HS-5 (cell line): ENCODE measurements around the gene PDSS2.
"Not testable (repeated sequence)": the region's sequence is repeated elsewhere in the genome, so short reads cannot be mapped to it uniquely, and the experiment has no call there.

Experiments
- DNase-seq: peaks from one replicate; pipeline ENCODE4 v3.0.0-alpha.2; 2012; ENCODE audit warnings: low read depth

The PDSS2 gene

GRCh38 chr6:107161521-107161920 is 297.8 kb downstream of the PDSS2 start:
- DNase-seq, result no peak

DNA sequence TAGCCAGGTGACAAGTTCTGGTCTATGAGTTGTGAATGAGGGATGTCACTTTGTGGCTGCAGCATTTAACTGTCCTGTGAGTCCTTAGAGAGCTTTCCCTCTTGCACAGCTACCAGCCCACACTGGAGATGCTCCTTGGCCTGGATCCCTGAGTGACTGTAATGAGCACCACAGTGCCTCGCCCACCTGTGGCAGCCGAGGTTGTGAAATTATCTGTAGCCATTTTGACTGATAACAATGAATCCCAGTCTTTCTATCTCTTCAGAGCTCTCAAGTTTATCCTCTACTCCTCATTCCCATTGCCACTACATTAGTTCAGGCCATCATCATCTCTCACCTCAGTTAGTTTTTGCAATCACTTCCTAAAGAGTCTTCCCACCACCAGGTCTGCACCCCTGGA is 302.7 kb downstream of the PDSS2 start:
- DNase-seq, result no peak

GRCh38 chr6:107154801-107155160 is 304.6 kb downstream of the PDSS2 start:
- no peak for DNase-seq

GRCh38 chr6:107154131-107154800 is 305.1 kb downstream of the PDSS2 start:
- no peak for DNase-seq

DNA sequence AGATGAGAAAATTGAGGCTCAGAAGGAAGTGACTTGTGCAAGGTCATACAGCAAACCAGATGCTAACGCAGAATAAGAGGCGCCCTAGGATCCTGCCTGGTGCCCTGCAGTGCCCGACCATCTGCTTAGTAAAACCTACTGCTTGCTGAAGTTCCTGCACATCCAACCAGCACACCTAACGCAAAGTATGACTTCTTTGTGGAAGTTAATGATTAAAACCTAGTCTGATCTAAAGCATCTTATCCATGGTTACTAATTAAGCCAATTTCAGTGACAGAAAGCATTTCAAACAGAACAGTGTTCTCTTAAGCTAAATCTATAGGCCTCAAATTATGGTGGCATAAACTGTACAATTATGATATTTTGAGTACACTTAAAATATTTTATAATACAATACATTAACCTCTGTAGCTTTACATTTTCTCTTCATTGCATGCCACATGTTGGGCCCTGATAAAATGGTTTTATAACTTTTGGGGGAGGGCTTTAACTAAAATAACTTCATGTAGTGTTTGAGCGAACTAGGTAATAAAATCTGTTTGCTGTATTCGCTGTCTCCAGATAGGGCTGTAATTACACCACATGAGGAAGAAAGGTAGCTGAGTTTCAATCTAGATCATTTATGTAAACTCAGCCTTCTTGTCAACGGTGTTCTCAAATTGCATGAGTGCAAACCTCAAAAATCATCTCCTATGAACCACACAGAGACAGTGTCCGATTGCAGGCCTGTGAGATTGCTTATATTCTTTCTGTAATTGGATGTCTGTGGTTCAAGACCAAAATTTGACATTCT is 306.5 kb downstream of the PDSS2 start:
- DNase-seq, result no peak

GRCh38 chr6:107144666-107145065 is 314.7 kb downstream of the PDSS2 start:
- no peak for DNase-seq

DNA sequence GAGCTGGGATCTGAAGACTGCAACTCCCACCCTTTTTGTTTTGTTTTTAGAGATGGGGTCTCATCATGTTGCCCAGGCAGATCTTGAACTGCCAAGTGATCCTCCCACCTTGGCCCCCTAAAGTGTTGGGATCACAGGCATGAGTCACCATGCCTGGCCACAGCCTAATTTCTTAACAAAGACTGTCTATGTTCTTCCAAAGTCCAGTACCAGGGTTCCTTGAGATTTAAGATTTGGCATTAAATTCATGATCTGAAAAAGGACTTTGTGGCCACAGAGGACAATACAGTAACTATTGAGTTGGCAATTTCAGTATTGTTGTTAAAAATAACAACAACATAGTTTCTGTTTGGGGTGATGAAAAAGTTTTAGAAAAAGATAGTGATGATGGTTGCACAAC is 315.4 kb downstream of the PDSS2 start:
- no peak for DNase-seq

DNA sequence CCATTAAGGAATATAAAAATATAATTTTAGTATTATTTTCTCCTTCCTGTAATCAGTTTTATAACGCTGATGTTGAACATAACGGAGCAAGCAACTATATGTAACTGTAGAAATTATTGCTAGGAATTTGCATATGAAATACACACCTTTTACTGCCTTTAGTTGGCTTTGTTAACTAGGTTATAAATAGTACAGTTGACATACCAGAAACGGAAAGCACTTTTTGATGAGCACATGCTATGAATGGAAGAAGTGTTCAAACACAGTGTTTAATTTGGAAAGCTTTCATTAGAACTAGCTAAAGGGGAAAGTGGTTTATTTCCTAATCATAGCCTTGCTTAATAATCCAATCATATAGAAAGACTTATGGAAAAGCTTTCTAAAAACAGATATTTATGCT is 318.8 kb downstream of the PDSS2 start:
- DNase-seq, result no peak

GRCh38 chr6:107136324-107136723 is 323.0 kb downstream of the PDSS2 start:
- not testable (repeated sequence) for DNase-seq

DNA sequence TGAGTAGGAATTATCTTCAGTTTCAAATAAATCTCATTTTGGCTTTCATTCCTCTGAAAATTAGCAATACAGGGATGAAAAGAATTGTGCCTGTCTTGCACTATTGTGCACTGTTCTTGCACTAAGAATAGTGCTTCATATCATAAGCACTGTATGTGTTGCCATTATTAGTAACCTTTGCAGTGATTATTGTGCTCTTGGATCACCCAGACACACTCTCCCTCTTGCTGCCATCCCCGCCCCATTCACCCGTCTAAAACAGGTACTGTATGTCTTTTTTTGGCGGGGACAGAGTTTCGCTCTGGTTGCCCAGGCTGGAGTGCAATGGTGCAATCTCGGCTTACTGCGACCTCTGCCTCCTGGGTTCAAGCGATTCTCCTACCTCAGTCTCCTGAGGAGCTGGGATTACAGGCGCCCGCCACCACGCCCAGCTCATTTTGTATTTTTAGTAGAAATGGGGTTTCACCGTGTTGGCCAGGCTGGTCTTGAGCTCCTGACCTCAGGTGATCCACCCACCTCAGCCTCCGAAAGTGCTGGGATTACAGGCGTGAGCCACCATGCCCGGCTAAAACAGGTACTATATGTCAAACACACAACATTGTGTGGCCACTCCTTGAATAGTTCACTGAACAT is 324.2 kb downstream of the PDSS2 start:
- not testable (repeated sequence) for DNase-seq

DNA sequence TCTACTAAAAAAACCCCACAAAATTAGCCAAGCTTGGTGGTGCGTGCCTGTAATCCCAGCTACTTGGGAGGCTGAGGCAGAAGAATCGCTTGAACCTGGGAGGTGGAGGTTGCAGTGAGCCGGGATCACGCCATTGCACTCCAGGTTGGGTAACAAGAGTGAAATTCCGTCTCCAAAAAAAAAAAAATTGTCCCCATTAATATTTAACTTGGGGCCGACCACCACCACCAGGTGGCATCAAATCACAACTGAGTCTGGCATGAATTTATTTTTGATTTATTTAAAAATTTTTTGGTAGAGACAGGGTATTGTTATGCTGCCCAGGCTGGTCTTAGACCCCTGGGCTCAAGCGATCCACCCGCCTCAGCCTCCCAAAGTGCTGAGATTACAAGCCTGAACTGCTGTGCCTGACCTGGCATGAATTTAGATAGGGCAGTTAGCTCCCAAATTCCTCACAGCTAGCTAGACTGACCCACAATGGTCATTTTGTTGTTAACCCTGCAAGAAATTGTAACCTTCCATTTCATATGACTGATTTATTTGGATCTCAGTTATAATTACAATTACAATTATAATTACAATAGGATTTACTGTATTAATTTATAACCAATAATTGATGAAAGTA is 326.9 kb downstream of the PDSS2 start:
- DNase-seq, result no peak

DNA sequence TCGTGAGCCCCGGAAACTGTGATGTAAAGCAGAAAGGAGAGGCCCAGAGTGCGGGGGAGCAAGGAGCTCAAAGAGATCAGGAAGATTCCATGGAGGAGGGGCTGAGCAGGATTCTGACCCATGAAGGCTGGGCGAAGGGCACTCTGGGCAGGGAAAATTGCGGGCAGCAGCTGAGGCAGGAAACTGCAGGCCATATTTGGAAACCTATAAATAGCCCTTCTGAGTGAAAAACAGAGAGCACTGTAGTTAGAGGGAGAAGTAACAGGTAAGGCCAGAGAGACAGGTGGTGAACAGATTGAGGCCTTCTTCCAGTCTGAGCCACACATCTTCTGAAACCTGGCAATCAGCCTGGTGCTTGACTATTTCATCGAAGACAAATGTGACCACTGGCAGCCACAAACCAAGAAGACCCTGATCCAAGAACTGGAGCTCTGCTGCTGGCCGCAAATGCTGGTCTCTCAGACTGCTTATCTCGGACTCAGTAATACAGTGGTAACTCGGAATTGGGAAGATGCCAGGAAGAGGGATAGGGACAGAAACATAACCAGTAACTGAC is 329.9 kb downstream of the PDSS2 start:
- DNase-seq, result no peak

GRCh38 chr6:107128577-107128976 is 330.8 kb downstream of the PDSS2 start:
- DNase-seq, result no peak

DNA sequence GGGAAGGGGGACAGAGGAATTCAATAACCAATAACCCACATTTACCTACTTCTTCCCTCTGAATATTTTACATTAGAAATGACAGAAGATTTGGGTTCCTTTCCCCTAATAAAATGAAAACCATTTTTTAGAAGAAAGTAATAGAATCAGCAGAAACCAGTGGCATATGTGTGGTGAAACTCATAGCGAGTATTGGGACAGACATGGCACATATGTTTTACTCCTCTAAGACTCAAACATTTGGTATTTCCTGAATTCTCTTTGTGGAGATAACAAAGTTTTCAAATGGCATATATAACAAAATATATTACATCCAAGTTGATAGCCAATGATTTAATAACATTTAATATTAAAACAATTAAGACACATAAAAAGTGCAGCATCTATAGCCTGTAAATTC is 331.2 kb downstream of the PDSS2 start:
- peak; percentile 57 for DNase-seq

- DNase-seq, result no peak
Measured at GRCh38 chr6:107125771-107126170, 333.6 kb downstream of the PDSS2 start.

DNA sequence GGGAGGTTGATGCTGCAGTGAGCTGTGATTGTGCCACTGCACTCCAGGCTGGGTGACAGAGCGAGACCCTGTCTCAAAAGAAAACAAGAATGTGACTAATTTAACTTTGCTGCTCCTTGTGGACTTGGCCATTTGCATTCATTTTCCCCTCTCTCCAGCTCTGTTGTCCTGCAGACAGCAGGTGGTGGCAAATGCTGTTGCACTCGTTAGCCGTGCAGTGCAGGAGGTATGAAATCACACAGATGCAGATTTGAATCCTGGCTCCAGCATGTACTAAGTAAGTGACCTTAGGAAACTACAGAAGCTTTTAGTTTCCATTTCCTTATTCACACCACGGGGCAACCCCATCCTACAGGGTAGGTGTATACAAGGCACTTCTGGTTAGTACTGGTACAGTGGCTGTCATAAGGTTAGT is 334.4 kb downstream of the PDSS2 start:
- no peak for DNase-seq

DNA sequence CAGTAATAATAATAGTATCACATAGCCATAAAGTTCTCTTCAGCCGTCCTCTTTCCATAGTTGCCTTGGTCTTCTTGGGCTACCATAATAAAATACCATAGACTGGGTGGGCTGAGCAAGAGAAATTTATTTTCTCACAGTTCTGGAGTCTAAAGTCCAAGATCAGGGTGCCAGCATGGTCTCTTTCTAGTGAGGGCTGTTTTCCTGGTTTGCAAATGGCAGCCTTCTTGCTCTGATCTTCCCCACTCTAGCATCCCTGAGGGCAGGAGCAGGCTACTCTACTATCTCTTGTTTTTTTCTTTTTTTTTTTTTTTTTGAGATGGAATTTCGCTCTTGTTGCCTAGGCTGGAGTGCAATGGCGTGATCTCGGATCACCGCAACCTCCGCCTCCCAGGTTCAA is 335.9 kb downstream of the PDSS2 start:
- no peak for DNase-seq

- no peak for DNase-seq
Measured at GRCh38 chr6:107122748-107123147, 336.6 kb downstream of the PDSS2 start.

DNA sequence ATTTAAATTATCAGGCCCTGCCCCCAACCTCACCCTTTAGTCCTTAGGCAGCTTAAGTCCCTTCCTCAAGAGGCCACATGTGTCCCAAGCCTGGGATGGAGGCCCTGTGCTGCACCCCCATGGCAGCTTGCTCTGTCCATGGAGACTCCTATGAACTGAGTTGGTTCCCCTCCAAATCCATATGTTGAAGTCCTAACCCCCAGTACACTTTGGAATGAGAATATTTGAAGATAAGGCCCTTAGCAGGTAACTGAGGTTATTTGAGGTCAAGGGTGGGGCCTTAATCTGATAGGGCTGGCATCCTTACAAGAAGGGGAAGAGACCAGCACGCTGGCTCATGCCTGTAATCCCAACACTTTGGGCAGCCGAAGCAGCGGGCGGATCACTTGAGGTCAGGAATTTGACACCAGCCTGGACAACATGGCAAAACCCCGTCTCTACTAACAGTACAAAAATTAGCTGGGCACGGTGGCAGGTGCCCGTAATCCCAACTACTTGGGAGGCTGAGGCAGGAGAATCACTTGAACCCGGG is 337.3 kb downstream of the PDSS2 start:
- DNase-seq, result no peak

- DNase-seq, result no peak
Measured at GRCh38 chr6:107121266-107121665, 338.1 kb downstream of the PDSS2 start.

DNA sequence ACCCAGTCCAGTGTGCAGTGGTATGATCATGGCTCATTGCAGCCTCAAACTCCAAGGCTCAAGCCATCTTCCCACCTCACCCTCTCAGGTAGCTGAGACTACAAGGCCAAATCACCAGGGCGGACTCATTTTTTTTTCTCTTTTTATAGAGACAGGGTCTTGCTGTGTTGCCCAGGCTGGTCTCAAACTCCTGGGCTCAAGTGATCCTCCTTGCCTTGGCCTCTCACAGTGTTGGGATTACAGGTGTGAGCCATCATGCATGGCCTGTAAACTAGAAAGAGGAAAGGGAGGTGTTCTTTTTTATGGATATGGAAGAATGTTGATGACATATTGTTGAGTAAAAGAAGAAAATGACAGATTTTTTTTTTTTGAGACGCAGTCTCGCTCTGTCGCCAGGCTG is 339.0 kb downstream of the PDSS2 start:
- DNase-seq, result no peak

- no peak for DNase-seq
Measured at GRCh38 chr6:107118976-107119375, 340.4 kb downstream of the PDSS2 start.
